OCI-LY7 (cell line): Measurements from ENCODE around the gene IL9. TPM values are rescaled to one million over a fixed set of nuclear protein-coding genes. Genes with fewer than 3 reads are reported as not detected.

Source experiments
- BruUV-seq: library from RNA; stranded (reverse); fragments of 400-500 nt; replicated peaks from 2 replicates; lab custom pipeline; 2021; lab: Mats Ljungman, UMichigan
- CTCF ChIA-PET: fragments of 300-600 bp; sonication (Branson Sonifier 250); formaldehyde crosslinking; loops from one replicate; lab custom pipeline; 2022; ENCODE audit warnings: antibody characterized with exemption; ENCODE audit not compliant: unreplicated experiment; lab: Charles Lee
- POLR2A ChIA-PET: fragments of 300-600 bp; sonication (Branson Sonifier 250); formaldehyde crosslinking; loops from one replicate; lab custom pipeline; 2022; ENCODE audit warnings: antibody characterized with exemption; lab: Charles Lee
- DNase-seq: peaks from one replicate; pipeline ENCODE4 v3.0.0-alpha.2; 2015; ENCODE audit warnings: low spot score
- H2AFZ ChIP-seq: fragments of 200-600 bp; sonication (generic), shearing (Covaris generic); 2 replicates; pipeline ENCODE4 v1.6.1; 2014; ENCODE audit warnings: mild to moderate bottlenecking, antibody characterized with exemption, low read length, moderate library complexity
- H3K27ac ChIP-seq: fragments of 200-600 bp; sonication (generic); 2 replicates; pipeline ENCODE4 v1.5.1; 2014; ENCODE audit warnings: mixed run types, low read depth, mild to moderate bottlenecking, moderate library complexity, low read length, inconsistent platforms; ENCODE audit not compliant: poor library complexity, severe bottlenecking
- H3K36me3 ChIP-seq: fragments of 200-600 bp; sonication (generic); 2 replicates; pipeline ENCODE4 v1.6.1; 2014; ENCODE audit warnings: mild to moderate bottlenecking, antibody characterized with exemption, low read length, moderate library complexity, mixed read lengths; ENCODE audit not compliant: insufficient read depth
- H3K4me1 ChIP-seq: fragments of 200-600 bp; sonication (generic); 2 replicates; pipeline ENCODE4 v1.5.1; 2014; ENCODE audit warnings: mild to moderate bottlenecking, low read length; ENCODE audit not compliant: insufficient read depth, poor library complexity, severe bottlenecking
- H3K4me2 ChIP-seq: fragments of 200-600 bp; sonication (generic); 2 replicates; pipeline ENCODE4 v1.6.1; 2014; ENCODE audit warnings: mild to moderate bottlenecking, low read length
- H3K4me3 ChIP-seq: fragments of 200-600 bp; sonication (generic); 2 replicates; pipeline ENCODE4 v1.5.1; 2014; ENCODE audit warnings: mild to moderate bottlenecking, low read depth, low read length; ENCODE audit not compliant: poor library complexity, severe bottlenecking
- H3K79me2 ChIP-seq: fragments of 200-600 bp; sonication (generic); 2 replicates; pipeline ENCODE4 v1.6.1; 2016; ENCODE audit warnings: low read depth, mild to moderate bottlenecking, low read length, moderate library complexity, mixed read lengths; ENCODE audit not compliant: insufficient read depth
- H3K9me2 ChIP-seq: fragments of 200-600 bp; sonication (generic); 2 replicates; pipeline ENCODE4 v1.6.1; 2016; ENCODE audit warnings: mild to moderate bottlenecking, low read length, mixed read lengths; ENCODE audit not compliant: insufficient read depth
- H3K9me3 ChIP-seq: fragments of 200-600 bp; sonication (generic); 2 replicates; pipeline ENCODE4 v1.6.1; 2014; ENCODE audit warnings: mild to moderate bottlenecking, mixed run types, low read length, mixed read lengths
- H4K20me1 ChIP-seq: fragments of 200-600 bp; sonication (generic); 2 replicates; pipeline ENCODE4 v1.6.1; 2014; ENCODE audit warnings: mild to moderate bottlenecking, antibody characterized with exemption, low read length, moderate library complexity, mixed read lengths; ENCODE audit not compliant: insufficient read depth
- EZH2phosphoT487 ChIP-seq: fragments of 200-600 bp; sonication (generic); IDR thresholded peaks from 2 replicates; pipeline ENCODE4 v1.6.1; 2018; ENCODE audit warnings: low read depth, borderline replicate concordance, mild to moderate bottlenecking, mixed run types, antibody characterized with exemption, low read length, moderate library complexity, mixed read lengths
- intact Hi-C: fragments of 100-400 bp; cut with micrococcal nuclease; formaldehyde crosslinking; loops from one replicate; pipeline ENCODE4 v1.10.0; 2022; ENCODE audit not compliant: unreplicated experiment
- total RNA-seq, 2 experiments: library from RNA; depleted of rRNA in 1 of 2; stranded (reverse); fragments of >200 nt in 1 of 2; shearing (Covaris generic) in 1 of 2; gene quantifications; 2 replicates each; pipeline ENCODE4 v1.2.3, GENCODE V29; 2014 to 2022
- TF ChIP-seq, protein P1 (sequence below): fragments of 200-600 bp; sonication (generic); conservative IDR thresholded peaks from 2 replicates; pipeline ENCODE4 v1.5.1; 2014; ENCODE audit warnings: mild to moderate bottlenecking, antibody characterized with exemption, low read length, moderate library complexity, mixed read lengths

Gene IL9
- total RNA-seq, 2 experiments from 2014 or later = not detected

DNA sequence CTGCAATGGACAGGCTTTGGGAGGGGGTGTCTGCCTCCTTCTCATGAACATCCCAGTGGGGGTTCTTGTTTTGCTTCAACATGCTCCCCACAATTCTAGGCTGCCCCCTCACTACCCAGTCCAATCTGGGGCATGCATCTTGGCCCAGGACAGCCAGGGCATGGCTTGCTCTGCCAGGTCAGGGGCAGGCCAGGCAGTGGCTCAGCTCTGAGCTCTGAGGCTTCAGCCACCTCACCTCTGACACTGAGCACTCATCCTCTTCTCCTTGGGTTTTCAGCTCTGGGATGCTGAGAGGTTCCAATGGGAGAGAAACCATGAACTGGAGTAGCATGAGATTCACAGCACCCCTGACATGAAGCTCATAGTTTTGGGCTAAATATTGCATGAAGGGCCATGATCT, 49.3 kb downstream of the IL9 start:
- Histone ChIP-seq H3K4me2 (no peak overlapping the region), H2AFZ (no peak overlapping the region), H3K4me3 (no peak overlapping the region), H3K27ac (no peak overlapping the region), H3K79me2 (no peaks in the 10 kb centered on the region), H3K36me3 (no peaks in the 10 kb centered on the region), H3K9me2 (no peaks in the 10 kb centered on the region), H3K9me3 (no peaks in the 10 kb centered on the region), H3K4me1 (no peaks in the 10 kb centered on the region), H4K20me1 (no peaks in the 10 kb centered on the region)
- no peak for TF ChIP-seq EZH2phosphoT487
- TF ChIP-seq, protein P1, sequence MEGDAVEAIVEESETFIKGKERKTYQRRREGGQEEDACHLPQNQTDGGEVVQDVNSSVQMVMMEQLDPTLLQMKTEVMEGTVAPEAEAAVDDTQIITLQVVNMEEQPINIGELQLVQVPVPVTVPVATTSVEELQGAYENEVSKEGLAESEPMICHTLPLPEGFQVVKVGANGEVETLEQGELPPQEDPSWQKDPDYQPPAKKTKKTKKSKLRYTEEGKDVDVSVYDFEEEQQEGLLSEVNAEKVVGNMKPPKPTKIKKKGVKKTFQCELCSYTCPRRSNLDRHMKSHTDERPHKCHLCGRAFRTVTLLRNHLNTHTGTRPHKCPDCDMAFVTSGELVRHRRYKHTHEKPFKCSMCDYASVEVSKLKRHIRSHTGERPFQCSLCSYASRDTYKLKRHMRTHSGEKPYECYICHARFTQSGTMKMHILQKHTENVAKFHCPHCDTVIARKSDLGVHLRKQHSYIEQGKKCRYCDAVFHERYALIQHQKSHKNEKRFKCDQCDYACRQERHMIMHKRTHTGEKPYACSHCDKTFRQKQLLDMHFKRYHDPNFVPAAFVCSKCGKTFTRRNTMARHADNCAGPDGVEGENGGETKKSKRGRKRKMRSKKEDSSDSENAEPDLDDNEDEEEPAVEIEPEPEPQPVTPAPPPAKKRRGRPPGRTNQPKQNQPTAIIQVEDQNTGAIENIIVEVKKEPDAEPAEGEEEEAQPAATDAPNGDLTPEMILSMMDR = no peak
- ChIA-PET CTCF (no interaction called here), POLR2A (no interaction called here)
- DNase-seq = no peak
- intact Hi-C loops = no loop called here
- no TSS peak for BruUV-seq

DNA sequence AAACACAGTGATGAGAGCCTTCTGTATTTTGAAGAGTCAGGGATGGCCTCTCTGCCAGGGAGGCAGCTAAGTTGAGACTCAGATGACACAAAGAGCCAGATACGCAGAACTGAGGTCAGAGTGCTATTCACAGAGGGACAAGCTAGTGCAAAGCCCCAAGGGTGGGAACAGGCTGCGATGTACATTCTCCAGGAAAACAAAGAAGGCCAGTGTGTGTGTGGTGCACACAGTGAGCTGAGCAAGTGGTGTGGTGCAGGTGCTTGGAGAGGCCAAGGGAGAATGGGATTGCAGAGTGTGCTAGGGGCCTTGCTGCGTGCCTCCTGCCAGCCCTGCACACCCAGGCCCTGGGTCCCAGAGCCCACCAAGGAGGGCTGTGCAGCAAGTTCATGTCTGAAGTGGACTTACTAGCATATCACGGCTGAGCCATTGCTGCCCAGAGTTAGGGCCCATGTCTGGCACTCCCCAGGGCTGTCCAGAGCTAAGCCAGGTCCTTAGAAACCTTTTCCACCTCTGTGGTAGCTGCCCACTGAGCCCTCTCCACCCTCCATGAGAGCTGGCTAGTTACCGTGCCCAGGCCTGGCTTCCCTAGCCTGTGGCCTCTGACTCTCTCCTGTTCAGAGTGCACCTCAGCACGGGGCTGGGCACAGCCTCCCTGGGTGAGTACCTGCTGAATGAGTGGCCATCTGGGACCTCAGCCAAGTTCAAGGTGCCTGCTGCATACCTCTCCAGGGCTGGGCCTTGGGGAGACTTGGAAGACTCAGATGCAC, 51.9 kb downstream of the IL9 start:
- H3K9me3 ChIP-seq = no peaks in the 10 kb centered on the region
- no peaks in the 10 kb centered on the region for H3K4me1 ChIP-seq
- DNase-seq = no peak
- no peak overlapping the region for H3K27ac ChIP-seq
- H4K20me1 ChIP-seq = no peaks in the 10 kb centered on the region
- no peaks in the 10 kb centered on the region for H3K79me2 ChIP-seq
- intact Hi-C loops = no loop called here
- no peak overlapping the region for H2AFZ ChIP-seq
- BruUV-seq = no TSS peak
- no peak overlapping the region for H3K4me2 ChIP-seq
- CTCF ChIA-PET = no interaction called here
- H3K4me3 ChIP-seq = no peak overlapping the region
- no peaks in the 10 kb centered on the region for H3K9me2 ChIP-seq
- TF ChIP-seq EZH2phosphoT487 = no peak
- TF ChIP-seq, protein P1 = no peak
- POLR2A ChIA-PET = no interaction called here
- H3K36me3 ChIP-seq = no peaks in the 10 kb centered on the region

DNA sequence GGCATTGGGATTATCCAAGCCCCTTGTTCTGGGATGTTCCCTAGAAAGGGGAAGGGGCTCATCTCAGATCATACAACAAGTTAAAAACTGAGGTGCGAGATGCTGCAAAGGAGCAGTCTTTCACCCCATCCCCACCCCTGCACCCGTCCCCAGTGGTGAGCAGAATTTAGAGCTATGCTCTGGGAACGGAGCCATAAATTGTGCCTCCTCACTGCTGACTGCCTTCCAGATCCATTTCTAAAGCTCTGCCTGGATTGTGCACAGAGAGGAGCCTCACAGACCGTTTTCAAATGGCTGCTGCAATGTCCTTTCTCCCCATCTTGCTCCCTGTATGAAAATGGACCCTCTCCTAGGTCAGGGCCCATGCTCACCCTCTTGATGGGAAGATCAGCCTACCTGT, 52.9 kb downstream of the IL9 start:
- no TSS peak for BruUV-seq
- Histone ChIP-seq H3K79me2 (no peaks in the 10 kb centered on the region), H3K4me2 (no peak overlapping the region), H2AFZ (no peak overlapping the region), H3K4me3 (no peak overlapping the region), H4K20me1 (no peaks in the 10 kb centered on the region), H3K9me2 (no peaks in the 10 kb centered on the region), H3K4me1 (no peaks in the 10 kb centered on the region), H3K27ac (no peak overlapping the region), H3K36me3 (no peaks in the 10 kb centered on the region), H3K9me3 (no peaks in the 10 kb centered on the region)
- intact Hi-C loops = no loop called here
- TF ChIP-seq EZH2phosphoT487 = no peak
- TF ChIP-seq, protein P1 = no peak
- ChIA-PET POLR2A (no interaction called here), CTCF (no interaction called here)
- no peak for DNase-seq

Other genes with a start within 250 kb of the IL9 start
- gene SLC25A48, start 61.2 kb downstream of the IL9 start, total RNA-seq (2014; rRNA removed; shearing (Covaris generic)) = not detected in 2 replicates
- gene SLC25A48, start 61.2 kb downstream of the IL9 start, total RNA-seq (2022) = not detected in 2 replicates
- gene LECT2, start 59.1 kb upstream of the IL9 start, total RNA-seq (2014; rRNA removed; shearing (Covaris generic)) = not detected in 2 replicates
- not detected in 2 replicates for gene LECT2, start 59.1 kb upstream of the IL9 start, total RNA-seq (2022)
- gene TGFBI, start 133.1 kb upstream of the IL9 start, total RNA-seq (2014; rRNA removed; shearing (Covaris generic)) = not detected in 2 replicates
- gene TGFBI, start 133.1 kb upstream of the IL9 start, total RNA-seq (2022) = not detected in 2 replicates
- 32.9 and 62.0 TPM in 2 replicates for gene SMAD5, start 237.0 kb upstream of the IL9 start, total RNA-seq (2014; rRNA removed; shearing (Covaris generic))
- 90.6 and 94.5 TPM in 2 replicates for gene SMAD5, start 237.0 kb upstream of the IL9 start, total RNA-seq (2022)